GM12878 (cell line): Measurements from ENCODE around the gene SYCE1L. TPM values are rescaled to one million over a fixed set of nuclear protein-coding genes. Genes with fewer than 3 reads are reported as not detected.

Experiments used
- ATAC-seq: fragments of 200-7000 bp; cut with Tn5 transposase; 3 replicates; pipeline ENCODE4 v1.9.1; 2020; ENCODE audit warnings: mild to moderate bottlenecking, moderate library complexity
- BruUV-seq: library from RNA; stranded (reverse); fragments of 400-500 nt; replicated peaks from 2 replicates; lab custom pipeline; 2021; lab: Mats Ljungman, UMichigan
- CTCF ChIA-PET: fragments of 300-600 bp; sonication (Branson Sonifier 250); formaldehyde crosslinking; extraction: SDS; loops from one replicate; lab custom pipeline; 2021; ENCODE audit warnings: inconsistent platforms; lab: Yijun Ruan, JAX
- POLR2A ChIA-PET: fragments of 350-600 bp; formaldehyde crosslinking; extraction: SDS; loops from one replicate; lab custom pipeline; 2021; ENCODE audit warnings: inconsistent platforms; lab: Charles Lee
- RAD21 ChIA-PET: fragments of 300-600 bp; sonication (Branson Sonifier 250); formaldehyde crosslinking; loops from one replicate; lab custom pipeline; 2023; ENCODE audit warnings: antibody characterized with exemption; ENCODE audit not compliant: unreplicated experiment; lab: Charles Lee
- SMC1A ChIA-PET: fragments of 300-600 bp; sonication (Branson Sonifier 250); formaldehyde crosslinking; loops from one replicate; lab custom pipeline; 2023; ENCODE audit not compliant: unreplicated experiment, uncharacterized antibody; lab: Charles Lee
- DNase-seq: peaks from one replicate; pipeline ENCODE4 v3.0.0-alpha.2; 2011; ENCODE audit warnings: low read depth, low spot score
- FAIRE-seq: peaks from 3 replicates; lab custom pipeline; 2011; peaks lifted over from hg19 to GRCh38; lab: Jason Lieb, UNC
- H2AFZ ChIP-seq: 2 replicates; pipeline ENCODE4 v1.6.0; 2011; ENCODE audit warnings: low read depth, low read length, control low read depth; ENCODE audit not compliant: control insufficient read depth
- H3K27ac ChIP-seq: 2 replicates; pipeline ENCODE4 v1.5.1; 2011; ENCODE audit warnings: control low read depth; ENCODE audit not compliant: control insufficient read depth, insufficient read depth
- H3K27me3 ChIP-seq, 2 experiments: replicated peaks in 1 of 2; 2 replicates each; pipeline versions ENCODE4 v1.6.0 to v1.6.1; 2011; ENCODE audit warnings: low read length in 1 of 2; ENCODE audit not compliant: control insufficient read depth in 2 of 2, insufficient read depth in 2 of 2
- H3K36me3 ChIP-seq, 2 experiments: 2 replicates each; pipeline ENCODE4 v1.5.1; 2011; ENCODE audit warnings: low read length in 1 of 2; ENCODE audit not compliant: control insufficient read depth in 2 of 2, insufficient read depth in 2 of 2
- H3K4me1 ChIP-seq: 2 replicates; pipeline ENCODE4 v1.6.1; 2011; ENCODE audit warnings: mild to moderate bottlenecking, low read length, moderate library complexity, mixed read lengths; ENCODE audit not compliant: control insufficient read depth, insufficient read depth
- H3K4me2 ChIP-seq: 2 replicates; pipeline ENCODE4 v1.6.0; 2011; ENCODE audit warnings: control low read depth; ENCODE audit not compliant: control insufficient read depth, insufficient read depth
- H3K4me3 ChIP-seq: fragments of 200-600 bp; sonication (generic); 2 replicates; pipeline ENCODE4 v1.5.1; 2016
- H3K79me2 ChIP-seq: 2 replicates; pipeline ENCODE4 v1.6.0; 2011; ENCODE audit warnings: low read length; ENCODE audit not compliant: control insufficient read depth, insufficient read depth
- H3K9ac ChIP-seq: 2 replicates; pipeline ENCODE4 v1.8.0; 2011; ENCODE audit warnings: low read length, control low read depth, mixed read lengths; ENCODE audit not compliant: control insufficient read depth, insufficient read depth
- H3K9me3 ChIP-seq: replicated peaks from 3 replicates; pipeline ENCODE4 v1.5.1; 2011; ENCODE audit warnings: mild to moderate bottlenecking, low read length; ENCODE audit not compliant: control insufficient read depth, insufficient read depth
- H4K20me1 ChIP-seq: 2 replicates; pipeline ENCODE4 v1.6.0; 2011; ENCODE audit not compliant: control insufficient read depth, insufficient read depth
- BRCA1 ChIP-seq: IDR thresholded peaks from 2 replicates; pipeline ENCODE4 v1.6.1; 2011; ENCODE audit warnings: low read depth, low read length, improper control_type of control experiment
- POU2F2 ChIP-seq: IDR thresholded peaks from 3 replicates; pipeline ENCODE4 v1.6.1; 2011; ENCODE audit warnings: low read depth, mild to moderate bottlenecking, low read length, borderline replicate concordance
- RAD21 ChIP-seq: IDR thresholded peaks from 2 replicates; pipeline ENCODE4 v1.6.1; 2011; ENCODE audit warnings: mild to moderate bottlenecking, low read depth, low read length, moderate library complexity; ENCODE audit not compliant: insufficient read depth
- RAD51 ChIP-seq: fragments of 450-650 bp; IDR thresholded peaks from 2 replicates; pipeline ENCODE4 v1.6.1; 2016; ENCODE audit warnings: moderate library complexity, mild to moderate bottlenecking, inconsistent platforms
- RELB ChIP-seq: fragments of 450-650 bp; IDR thresholded peaks from 2 replicates; pipeline ENCODE4 v1.6.1; 2017; ENCODE audit warnings: low read depth, mild to moderate bottlenecking, moderate library complexity
- WGBS: methylation state at CpG from one replicate; pipeline ENCODE4 v1.1.6; 2016; ENCODE audit warnings: low lambda C conversion rate; ENCODE audit not compliant: insufficient replicate concordance, insufficient coverage; ENCODE audit errors: missing lambda C conversion rate; 5-methylcytosine and 5-hydroxymethylcytosine counted together
- in situ Hi-C: fragments of 300-500 bp; cut with MboI; formaldehyde crosslinking; loops from 9 replicates; pipeline ENCODE4 v1.14.3; 2018; ENCODE audit warnings: mixed read lengths
- intact Hi-C: fragments of 100-400 bp; cut with micrococcal nuclease; formaldehyde crosslinking; loops from one replicate; pipeline ENCODE4 v1.14.2; 2022; ENCODE audit not compliant: unreplicated experiment
- polyA plus RNA-seq, 11 experiments: library from polyadenylated mRNA; depleted of rRNA in 4 of 11; unstranded in 6 of 11; stranded (reverse) in 5 of 11; fragments of >200 nt; fragmentation: Nextera tagmentation in 4 of 11; fragmentation: Illumina TruSeq in 1 of 11; extraction: Ambion mirVana in 4 of 11; extraction: Trizol in 1 of 11; gene quantifications; 1 replicate in 1 of 11; 2 replicates in 10 of 11; pipeline versions ENCODE4 v1.2.1 to v1.2.3, GENCODE V29; 2011 to 2016; ENCODE audit warnings: inconsistent platforms in 2 of 11, missing spikeins in 2 of 11, low read depth in 1 of 11
- total RNA-seq, 4 experiments: library from RNA; depleted of rRNA in 3 of 4; stranded (reverse); fragments of >200 nt in 3 of 4; fragmentation: Illumina TruSeq in 1 of 4; extraction: Trizol in 1 of 4; gene quantifications; 2 replicates each; pipeline versions ENCODE4 v1.2.1 to v1.2.3, GENCODE V29; 2013 to 2021

SYCE1L gene
- total and polyA plus RNA-seq, 10 of the 15 experiments (the other 5 are each of a cell fraction or from before 2014, with no cell fraction given): 0.35 to 4.6 (median 0.91) TPM; not detected in 5

- in situ Hi-C loops: loop anchor here (5.0 kb wide), 1 partner anchor 1384 kb away; no protein-coding TSS in a partner anchor
- H3K4me2 ChIP-seq: no peak overlapping the region
- ATAC-seq (no peak), FAIRE-seq (no peak), DNase-seq (no peak)
- no peaks in the 10 kb centered on the region for H3K9me3 ChIP-seq
- H3K4me1 ChIP-seq: no peaks in the 10 kb centered on the region
- no peaks in the 10 kb centered on the region for H3K36me3 ChIP-seq
- no peak overlapping the region for H3K9ac ChIP-seq
- H2AFZ ChIP-seq: no peak overlapping the region
- RAD21 ChIA-PET: interaction anchor here (0.6 to 1.6 kb wide), 10 partner anchors 10 to 1383 kb away, joined by 3 to 5 read pairs (median 3); no protein-coding TSS in a partner anchor
- no peaks in the 10 kb centered on the region for H4K20me1 ChIP-seq
- SMC1A ChIA-PET: interaction anchor here (0.8 to 2.7 kb wide), 19 partner anchors 9 to 1385 kb away, joined by 3 to 13 read pairs (median 3); partner anchors contain the start of gene CNTNAP4
- POLR2A ChIA-PET: no interaction called here
- no peak overlapping the region for H3K4me3 ChIP-seq
- intact Hi-C loops: loop anchor here (2.0 to 5.0 kb wide), 3 partner anchors 504 to 1382 kb away; no protein-coding TSS in a partner anchor
- TF ChIP-seq RAD51 (peak; percentile 50; the same call in 1 of the 2 replicates), POU2F2 (no peak), BRCA1 (no peak), RAD21 (no peak), RELB (no peak)
- no TSS peak for BruUV-seq
- 7% methylated on average over 4 of the region's 4 CpGs for WGBS
- H3K79me2 ChIP-seq: no peaks in the 10 kb centered on the region
- H3K27me3 ChIP-seq: no peaks in the 10 kb centered on the region
- CTCF ChIA-PET: interaction anchor here (0.8 to 4.6 kb wide), 45 partner anchors 8 to 1972 kb away, joined by 3 to 32 read pairs (median 4); partner anchors contain the start of gene CNTNAP4
- no peak overlapping the region for H3K27ac ChIP-seq
These were observed 28.4 kb upstream of the SYCE1L start for GRCh38 chr16:77170805-77171204.
